BJ (cell line): ENCODE data around the gene PHGDH. TPM values are rescaled to one million over a fixed set of nuclear protein-coding genes. Genes with fewer than 3 reads are reported as not detected.

Source experiments
- CTCF ChIA-PET: fragments of 350-600 bp; formaldehyde crosslinking; extraction: SDS; loops from one replicate; lab custom pipeline; 2021; ENCODE audit warnings: antibody characterized with exemption, inconsistent platforms; lab: Yijun Ruan, JAX
- POLR2A ChIA-PET: fragments of 300-600 bp; sonication (Branson Sonifier 250); formaldehyde crosslinking; extraction: SDS; loops from one replicate; lab custom pipeline; 2021; ENCODE audit warnings: antibody characterized with exemption; lab: Charles Lee
- DNase-seq: peaks from one replicate; pipeline ENCODE4 v3.0.0-alpha.2; 2011; ENCODE audit warnings: low read depth
- H3K27me3 ChIP-seq: 2 replicates; pipeline ENCODE4 v1.6.0; 2011; ENCODE audit warnings: low read length; ENCODE audit not compliant: control insufficient read depth, insufficient read depth
- H3K36me3 ChIP-seq: 2 replicates; pipeline ENCODE4 v1.5.1; 2011; ENCODE audit warnings: low read length; ENCODE audit not compliant: control insufficient read depth, insufficient read depth
- H3K4me3 ChIP-seq: 2 replicates; pipeline ENCODE4 v1.5.1; 2011; ENCODE audit warnings: low read depth, mild to moderate bottlenecking, control low read depth, low read length
- polyA plus RNA-seq: library from polyadenylated mRNA; depleted of rRNA; stranded (reverse); fragments of >200 nt; gene quantifications from 2 replicates; pipeline ENCODE4 v1.2.3, GENCODE V29; 2011
- TF ChIP-seq, protein P1 (sequence below): IDR thresholded peaks from 2 replicates; pipeline ENCODE4 v1.5.1; 2011; ENCODE audit warnings: low read depth, mild to moderate bottlenecking, control low read depth, inconsistent platforms, low read length, moderate library complexity; ENCODE audit not compliant: insufficient read depth

Gene PHGDH
- polyA plus RNA-seq, 1 experiment: 287 TPM

DNA sequence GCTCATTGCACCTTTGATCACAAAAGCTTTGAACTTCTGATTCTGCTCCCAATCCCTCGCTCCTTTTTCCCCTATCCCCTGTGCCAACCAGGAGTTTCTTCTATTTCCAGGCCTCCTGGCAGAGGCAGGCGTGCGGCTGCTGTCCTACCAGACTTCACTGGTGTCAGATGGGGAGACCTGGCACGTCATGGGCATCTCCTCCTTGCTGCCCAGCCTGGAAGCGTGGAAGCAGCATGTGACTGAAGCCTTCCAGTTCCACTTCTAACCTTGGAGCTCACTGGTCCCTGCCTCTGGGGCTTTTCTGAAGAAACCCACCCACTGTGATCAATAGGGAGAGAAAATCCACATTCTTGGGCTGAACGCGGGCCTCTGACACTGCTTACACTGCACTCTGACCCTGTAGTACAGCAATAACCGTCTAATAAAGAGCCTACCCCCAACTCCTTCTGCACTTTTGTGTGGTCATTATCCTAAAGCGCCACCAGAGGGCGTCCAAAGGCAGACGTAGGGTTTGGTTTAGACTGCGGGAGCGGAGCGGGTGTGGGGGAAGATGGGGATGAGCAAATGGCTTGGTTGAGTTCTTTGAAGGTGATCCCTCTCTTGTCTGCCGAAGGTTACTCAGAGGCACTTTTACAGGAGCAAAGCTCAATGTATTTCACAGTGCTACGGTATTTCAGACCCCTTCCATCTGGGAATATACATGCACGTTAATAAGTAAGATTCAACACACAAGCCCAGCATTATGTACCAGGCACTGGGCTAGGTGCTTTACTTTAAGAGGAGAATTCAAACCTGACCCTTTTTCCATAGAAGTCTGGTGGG, 32.3 kb downstream of the PHGDH start:
- TF ChIP-seq, protein P1, sequence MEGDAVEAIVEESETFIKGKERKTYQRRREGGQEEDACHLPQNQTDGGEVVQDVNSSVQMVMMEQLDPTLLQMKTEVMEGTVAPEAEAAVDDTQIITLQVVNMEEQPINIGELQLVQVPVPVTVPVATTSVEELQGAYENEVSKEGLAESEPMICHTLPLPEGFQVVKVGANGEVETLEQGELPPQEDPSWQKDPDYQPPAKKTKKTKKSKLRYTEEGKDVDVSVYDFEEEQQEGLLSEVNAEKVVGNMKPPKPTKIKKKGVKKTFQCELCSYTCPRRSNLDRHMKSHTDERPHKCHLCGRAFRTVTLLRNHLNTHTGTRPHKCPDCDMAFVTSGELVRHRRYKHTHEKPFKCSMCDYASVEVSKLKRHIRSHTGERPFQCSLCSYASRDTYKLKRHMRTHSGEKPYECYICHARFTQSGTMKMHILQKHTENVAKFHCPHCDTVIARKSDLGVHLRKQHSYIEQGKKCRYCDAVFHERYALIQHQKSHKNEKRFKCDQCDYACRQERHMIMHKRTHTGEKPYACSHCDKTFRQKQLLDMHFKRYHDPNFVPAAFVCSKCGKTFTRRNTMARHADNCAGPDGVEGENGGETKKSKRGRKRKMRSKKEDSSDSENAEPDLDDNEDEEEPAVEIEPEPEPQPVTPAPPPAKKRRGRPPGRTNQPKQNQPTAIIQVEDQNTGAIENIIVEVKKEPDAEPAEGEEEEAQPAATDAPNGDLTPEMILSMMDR: peak; percentile 84
- CTCF ChIA-PET: interaction anchor here (0.5 to 3.9 kb wide), 33 partner anchors 8 to 436 kb away, joined by 3 to 28 read pairs (median 4); partner anchors contain the start of genes HMGCS2, PHGDH and REG4
- H3K27me3 ChIP-seq: no peaks in the 10 kb centered on the region
- H3K4me3 ChIP-seq: no peak overlapping the region
- peak; percentile 2 for DNase-seq
- peaks cover 36% of the 10 kb centered on the region for H3K36me3 ChIP-seq
- POLR2A ChIA-PET: no interaction called here

DNA sequence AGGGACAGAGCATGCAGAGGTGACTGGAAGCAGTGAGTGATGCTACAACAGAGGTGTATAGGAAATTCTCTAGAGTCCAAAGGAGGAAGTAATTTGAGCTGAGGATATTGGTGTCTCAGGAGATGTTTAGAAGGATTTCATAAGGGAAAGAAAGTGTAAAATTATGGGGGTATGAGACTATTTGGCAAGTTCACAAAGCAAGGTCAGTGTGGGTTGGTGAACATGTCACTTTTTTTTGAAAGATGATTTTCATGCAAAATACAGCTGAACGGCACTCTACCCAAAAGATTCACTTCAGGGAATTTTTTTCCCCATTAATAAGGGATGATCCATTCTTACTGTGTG, 32.8 kb downstream of the PHGDH start:
- ChIA-PET POLR2A (no interaction called here), CTCF (interaction anchor here (0.5 to 3.9 kb wide), 23 partner anchors 9 to 798 kb away, joined by 3 to 28 read pairs (median 4); partner anchors contain the start of genes HMGCS2 and PHGDH)
- H3K27me3 ChIP-seq: peaks cover 3% of the 10 kb centered on the region
- peaks cover 34% of the 10 kb centered on the region for H3K36me3 ChIP-seq
- DNase-seq: no peak
- TF ChIP-seq, protein P1: no peak
- H3K4me3 ChIP-seq: no peak overlapping the region

DNA sequence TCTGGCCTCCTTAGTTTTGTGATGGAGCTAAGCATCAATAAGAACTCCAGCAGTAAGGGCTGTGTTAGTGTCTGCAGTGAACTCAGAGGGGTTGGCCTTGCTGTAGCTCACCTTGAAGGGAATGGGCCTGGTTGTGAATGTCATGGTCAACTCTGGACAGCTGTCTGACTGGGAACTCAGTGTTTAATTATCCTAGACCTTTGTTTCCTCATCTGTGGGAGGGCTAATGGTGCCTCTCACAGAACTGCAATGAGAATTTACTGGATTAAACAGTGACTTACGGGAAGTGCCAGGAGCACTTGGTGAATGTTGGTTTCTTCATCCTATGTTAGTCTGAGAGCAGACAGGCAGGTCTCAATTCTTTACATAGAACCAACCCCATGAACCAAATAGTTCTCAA, 33.3 kb downstream of the PHGDH start:
- H3K4me3 ChIP-seq: no peak overlapping the region
- CTCF ChIA-PET: interaction anchor here (0.5 to 3.9 kb wide), 19 partner anchors 9 to 798 kb away, joined by 3 to 28 read pairs (median 4); partner anchors contain the start of gene HMGCS2

DNA sequence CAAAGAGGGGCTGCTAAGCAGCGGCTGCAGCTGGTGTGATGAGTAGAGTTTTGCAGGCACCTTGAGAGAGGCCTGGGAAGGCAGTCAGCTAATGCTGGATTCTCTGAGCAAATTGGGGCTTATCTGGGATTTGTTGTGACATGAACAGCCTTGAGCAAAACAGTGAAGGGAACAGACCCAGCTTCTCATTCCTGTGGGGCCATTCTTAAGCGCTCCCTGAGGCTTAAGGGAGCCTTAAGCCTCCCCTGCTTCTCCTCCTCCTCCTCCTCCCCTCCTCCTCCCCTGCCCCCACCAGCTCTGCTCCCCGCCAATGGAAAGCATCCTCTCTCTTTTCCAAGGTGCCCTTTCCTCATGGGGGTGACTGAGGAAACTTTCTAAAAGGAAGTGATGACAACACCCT, 35.7 kb downstream of the PHGDH start:
- Histone ChIP-seq H3K27me3 (peaks cover 3% of the 10 kb centered on the region), H3K4me3 (no peak overlapping the region), H3K36me3 (peaks cover 12% of the 10 kb centered on the region; the same call in 1 of the 2 replicates)
- CTCF ChIA-PET: interaction anchor here (1.4 to 1.7 kb wide), 3 partner anchors 10 to 16 kb away, joined by 3 to 4 read pairs (median 4); no protein-coding TSS in a partner anchor
- DNase-seq: no peak
- TF ChIP-seq, protein P1: no peak
- POLR2A ChIA-PET: no interaction called here

More for the DNA sequence above, 33.3 kb downstream of the PHGDH start:
- Histone ChIP-seq H3K27me3 (peaks cover 3% of the 10 kb centered on the region), H3K36me3 (peaks cover 32% of the 10 kb centered on the region)
- TF ChIP-seq, protein P1: no peak
- POLR2A ChIA-PET: no interaction called here
- DNase-seq: no peak

DNA sequence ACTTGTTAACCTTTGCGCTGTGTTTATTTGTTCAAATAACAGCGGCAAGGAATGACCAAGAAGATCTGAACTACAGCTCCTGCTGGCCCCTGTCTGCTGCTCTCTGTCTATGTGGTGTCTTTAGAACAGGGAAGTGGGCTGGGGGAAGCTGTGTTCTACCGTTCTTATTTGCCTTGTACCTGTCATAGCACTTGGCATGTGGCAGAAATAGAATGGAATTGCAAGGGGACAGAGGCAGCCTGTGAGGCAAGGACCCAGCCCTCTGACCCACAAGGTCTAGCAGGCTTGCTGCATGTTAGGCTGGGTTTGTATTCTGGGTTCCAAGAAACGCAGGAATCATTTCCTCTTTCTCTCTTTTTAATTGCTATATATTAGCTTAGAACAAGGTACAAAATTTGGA, 36.3 kb downstream of the PHGDH start:
- Histone ChIP-seq H3K27me3 (peaks cover 3% of the 10 kb centered on the region), H3K36me3 (peaks cover 7% of the 10 kb centered on the region; the same call in 1 of the 2 replicates), H3K4me3 (no peak overlapping the region)
- CTCF ChIA-PET: interaction anchor here (1.4 to 1.7 kb wide), 3 partner anchors 10 to 16 kb away, joined by 3 to 4 read pairs (median 4); no protein-coding TSS in a partner anchor
- TF ChIP-seq, protein P1: no peak
- DNase-seq: no peak
- POLR2A ChIA-PET: no interaction called here
